ENCODE measurements around the gene MYOZ3. TPM values are rescaled to one million over a fixed set of nuclear protein-coding genes. Genes with fewer than 3 reads are reported as not detected.

Gene MYOZ3
- total and polyA plus RNA-seq, 10 donors: 0.04 to 1.2 (median 0.32) TPM; not detected in 1

- peaks cover 7 to 22% (median 12%) of the 10 kb centered on the region in 6 donors for H3K4me1 ChIP-seq
- intact Hi-C loops (cut with DNase I; ENCODE audit: low total_unique reads): no loop called here
- TF ChIP-seq POLR2AphosphoS5 (IDR thresholded peaks at IDR 0.05): no peak
- TF ChIP-seq POLR2A (IDR thresholded peaks at IDR 0.05): no peak
- TF ChIP-seq CTCF (IDR thresholded peaks at IDR 0.05 in 8 of 11, conservative IDR thresholded peaks at IDR 0.05 in 3 of 11): no peak
- H3K9me3 ChIP-seq: no peaks in the 10 kb centered on the region
- 72 to 82% (median 78%) methylated on average over 3 of the region's 3 CpGs for WGBS, 5 donors
- H3K27ac ChIP-seq: peak overlapping the region in 1 of 8 donors; percentile 5
- DNase-seq: no peak
- H3K27me3 ChIP-seq (replicated peaks in 1 of 7): no peaks in the 10 kb centered on the region
- no peak overlapping the region for H3K4me3 ChIP-seq
- H3K36me3 ChIP-seq: peaks cover 2 to 97% (median 89%) of the 10 kb centered on the region in 6 donors
Observed at GRCh38 chr5:150694612-150695011, 33.6 kb downstream of the MYOZ3 start.

- Histone ChIP-seq H3K4me1 (peaks cover 12 to 36% (median 21%) of the 10 kb centered on the region in 6 donors), H3K27ac (peak overlapping the region; percentile 95 to 100 (median 99)), H3K36me3 (peaks cover 0 to 42% (median 38%) of the 10 kb centered on the region in 6 donors), H3K4me3 (peak overlapping the region; percentile 77 to 98 (median 94)), H3K27me3 (replicated peaks in 1 of 7) (no peaks in the 10 kb centered on the region), H3K9me3 (no peaks in the 10 kb centered on the region)
- 2 to 6% (median 4%) methylated on average over 15 of the region's 15 CpGs for WGBS, 5 donors
- TF ChIP-seq POLR2A (IDR thresholded peaks at IDR 0.05): no peak
- no peak for TF ChIP-seq POLR2AphosphoS5 (IDR thresholded peaks at IDR 0.05)
- TF ChIP-seq CTCF (IDR thresholded peaks at IDR 0.05 in 8 of 11, conservative IDR thresholded peaks at IDR 0.05 in 3 of 11): no peak
- intact Hi-C loops (cut with DNase I; ENCODE audit: low total_unique reads): no loop called here
- no peak for DNase-seq
Observed at GRCh38 chr5:150700246-150700593, 39.2 kb downstream of the MYOZ3 start.

GRCh38 chr5:150700594-150701377 lies 39.7 kb downstream of the MYOZ3 start, which contains the start of gene RBM22:
RBM22 (minus strand) TSS chr5:150701062; CDS start chr5:150700985, 77 bp downstream.
- H3K4me3 ChIP-seq: peak within 1 kb of the TSS; percentile 77 to 98 (median 94)
- no peaks in the 10 kb centered on the region for H3K9me3 ChIP-seq
- peaks cover 12 to 36% (median 21%) of the 10 kb centered on the region in 6 donors for H3K4me1 ChIP-seq
- peak; percentile 97 for DNase-seq
- intact Hi-C loops (cut with DNase I; ENCODE audit: low total_unique reads): no loop called here
- H3K27ac ChIP-seq: peak within 1 kb of the TSS; percentile 95 to 100 (median 99)
- no peaks in the 10 kb centered on the region for H3K27me3 ChIP-seq (replicated peaks in 1 of 7)
- TF ChIP-seq POLR2A (IDR thresholded peaks at IDR 0.05): peak; percentile 31 to 78 (median 75)
- peak; percentile 8 to 81 (median 61) for TF ChIP-seq CTCF (IDR thresholded peaks at IDR 0.05 in 8 of 11, conservative IDR thresholded peaks at IDR 0.05 in 3 of 11)
- peak; percentile 96 to 98 (median 97) for TF ChIP-seq POLR2AphosphoS5 (IDR thresholded peaks at IDR 0.05)
- WGBS, 5 donors: 0 to 1% (median 1%) methylated on average over 47 to 59 of the region's 59 CpGs
- H3K36me3 ChIP-seq: peaks cover 0 to 36% (median 32%) of the 10 kb centered on the region in 6 donors

GRCh38 chr5:150703762-150704161 lies 42.7 kb downstream of the MYOZ3 start:
- intact Hi-C loops (cut with DNase I; ENCODE audit: low total_unique reads): no loop called here
- Histone ChIP-seq H3K27ac (no peak overlapping the region), H3K4me1 (peaks cover 12 to 26% (median 18%) of the 10 kb centered on the region in 6 donors), H3K9me3 (no peaks in the 10 kb centered on the region), H3K4me3 (no peak overlapping the region), H3K36me3 (peaks cover 4 to 30% (median 15%) of the 10 kb centered on the region in 6 donors), H3K27me3 (replicated peaks in 1 of 7) (no peaks in the 10 kb centered on the region)
- TF ChIP-seq POLR2A (IDR thresholded peaks at IDR 0.05): no peak
- TF ChIP-seq POLR2AphosphoS5 (IDR thresholded peaks at IDR 0.05): no peak
- no peak for TF ChIP-seq CTCF (IDR thresholded peaks at IDR 0.05 in 8 of 11, conservative IDR thresholded peaks at IDR 0.05 in 3 of 11)
- WGBS, 5 donors: 72 to 84% (median 80%) methylated on average over 3 of the region's 3 CpGs
- no peak for DNase-seq

Data from spleen (tissue), 11 donors.